HepG2 (cell line): ENCODE measurements around the gene MYO1C. TPM values are rescaled to one million over a fixed set of nuclear protein-coding genes. Genes with fewer than 3 reads are reported as not detected.
A peak's percentile ranks its signal among the peaks of the same experiment; 100 is the strongest.

ENCODE experiments used
- ATAC-seq: fragments of 200-7000 bp; cut with Tn5 transposase; 3 replicates; pipeline ENCODE4 v1.9.1; 2020; ENCODE audit warnings: mild to moderate bottlenecking, moderate library complexity
- BruUV-seq: library from RNA; stranded (reverse); fragments of 400-500 nt; replicated peaks from 2 replicates; lab custom pipeline; 2021; lab: Mats Ljungman, UMichigan
- CTCF ChIA-PET: fragments of 300-600 bp; formaldehyde crosslinking; extraction: SDS; loops from one replicate; lab custom pipeline; 2021; ENCODE audit warnings: low total read pairs, inconsistent platforms, low intra/inter-chr PET ratio; lab: Yijun Ruan, JAX
- POLR2A ChIA-PET: fragments of 350-600 bp; sonication (Branson Sonifier 250); formaldehyde crosslinking; loops from one replicate; lab custom pipeline; 2020; ENCODE audit warnings: antibody characterized with exemption, inconsistent platforms; lab: Yijun Ruan, JAX
- DNase-seq: peaks from one replicate; pipeline ENCODE4 v3.0.0-alpha.2; 2015; ENCODE audit warnings: low spot score
- FAIRE-seq: peaks from 3 replicates; lab custom pipeline; 2011; peaks lifted over from hg19 to GRCh38; lab: Jason Lieb, UNC
- H2AFZ ChIP-seq: one replicate; pipeline ENCODE4 v1.6.1; 2011; ENCODE audit warnings: low read length, inconsistent platforms
- H3K27ac ChIP-seq: fragments of 300-600 bp; 3 replicates; pipeline ENCODE4 v1.8.0; 2011; ENCODE audit warnings: mixed run types, mild to moderate bottlenecking, mixed read lengths, low read length, inconsistent platforms; ENCODE audit not compliant: insufficient read depth; ENCODE audit errors: extremely low read length
- H3K27me3 ChIP-seq, 2 experiments: fragments of 200-600 bp in 1 of 2; 2 replicates in 1 of 2; 3 replicates in 1 of 2; pipeline versions ENCODE4 v1.6.0 to v1.8.0; 2011; ENCODE audit warnings: low read length in 2 of 2, mild to moderate bottlenecking in 2 of 2, moderate library complexity in 2 of 2, inconsistent platforms in 1 of 2; ENCODE audit not compliant: insufficient read depth in 2 of 2, control insufficient read depth in 1 of 2
- H3K36me3 ChIP-seq, 2 experiments: fragments of 200-600 bp in 1 of 2; replicated peaks in 1 of 2; 2 replicates in 1 of 2; 3 replicates in 1 of 2; pipeline versions ENCODE4 v1.5.1 to v1.8.0; 2011; ENCODE audit warnings: low read length in 2 of 2, inconsistent platforms in 1 of 2; ENCODE audit not compliant: insufficient read depth in 2 of 2, control insufficient read depth in 1 of 2
- H3K4me1 ChIP-seq: 2 replicates; pipeline ENCODE4 v1.5.1; 2012; ENCODE audit warnings: low read length, inconsistent platforms; ENCODE audit not compliant: insufficient read depth
- H3K4me2 ChIP-seq: 2 replicates; pipeline ENCODE4 v1.6.0; 2011; ENCODE audit warnings: low read depth, low read length, inconsistent platforms
- H3K4me3 ChIP-seq, 3 experiments: fragments of 200-600 bp in 1 of 3; sonication (generic), shearing (Covaris generic) in 1 of 3; replicated peaks in 1 of 3; 2 replicates each; pipeline ENCODE4 v1.5.1; 2011 to 2016; ENCODE audit warnings: low read length in 3 of 3, inconsistent platforms in 2 of 3, low read depth in 2 of 3, mild to moderate bottlenecking in 2 of 3, control low read depth in 1 of 3, mixed read lengths in 1 of 3; ENCODE audit not compliant: insufficient read depth in 1 of 3
- H3K79me2 ChIP-seq: one replicate; pipeline ENCODE4 v1.6.1; 2011; ENCODE audit warnings: low read length, inconsistent platforms; ENCODE audit not compliant: insufficient read depth
- H3K9ac ChIP-seq: 2 replicates; pipeline ENCODE4 v1.6.0; 2011; ENCODE audit warnings: mild to moderate bottlenecking, low read depth, low read length, inconsistent platforms; ENCODE audit not compliant: insufficient read depth
- H3K9me3 ChIP-seq: 2 replicates; pipeline ENCODE4 v1.5.1; 2012; ENCODE audit warnings: mild to moderate bottlenecking, low read length
- H4K20me1 ChIP-seq: 2 replicates; pipeline ENCODE4 v1.6.0; 2011; ENCODE audit warnings: inconsistent platforms, mild to moderate bottlenecking, low read length, moderate library complexity; ENCODE audit not compliant: insufficient read depth
- AGO2 ChIP-seq: fragments of 200-400 bp; formaldehyde crosslinking; optimal IDR thresholded peaks from 2 replicates; pipeline ENCODE3; 2017; ENCODE audit warnings: mild to moderate bottlenecking, low read depth, low read length, moderate library complexity
- CSRNP2 ChIP-seq: sonication (generic); formaldehyde crosslinking; conservative IDR thresholded peaks from 2 replicates; pipeline ENCODE4 v1.8.0; 2022; ENCODE audit warnings: low read depth, missing genetic modification reagents
- EP300 ChIP-seq, 3 experiments: sonication (generic) in 1 of 3; formaldehyde crosslinking in 1 of 3; IDR thresholded peaks; 2 replicates each; pipeline versions ENCODE4 v1.5.1 to v1.6.1; 2011 to 2020; ENCODE audit warnings: low read depth in 2 of 3, low read length in 2 of 3, borderline replicate concordance in 1 of 3, improper control_type of control experiment in 1 of 3, mild to moderate bottlenecking in 1 of 3, missing genetic modification reagents in 1 of 3, moderate library complexity in 1 of 3
- ZNF24 ChIP-seq: fragments of 450-650 bp; IDR thresholded peaks from 2 replicates; pipeline ENCODE4 v1.6.1; 2017; ENCODE audit warnings: antibody characterized with exemption, mild to moderate bottlenecking
- WGBS: methylation state at CpG from one replicate; pipeline ENCODE4 v1.1.6; 2017; ENCODE audit warnings: low lambda C conversion rate; 5-methylcytosine and 5-hydroxymethylcytosine counted together
- in situ Hi-C: cut with HindIII; loops from 2 replicates; pipeline ENCODE4 v1.10.0; 2017; ENCODE audit warnings: low pct_unique_long_range_greater_than_20kb; ENCODE audit not compliant: extremely low pct_ligation_motif_present
- intact Hi-C: fragments of 100-400 bp; cut with micrococcal nuclease; formaldehyde crosslinking; loops from one replicate; pipeline ENCODE4 v1.10.0; 2022; ENCODE audit not compliant: unreplicated experiment
- polyA plus RNA-seq, 8 experiments: library from polyadenylated mRNA; depleted of rRNA in 3 of 8; stranded (reverse) in 7 of 8; unstranded in 1 of 8; fragments of >200 nt; fragmentation: Illumina TruSeq in 4 of 8; extraction: Trizol in 4 of 8; gene quantifications; 2 replicates each; pipeline versions ENCODE4 v1.2.1 to v1.2.3, GENCODE V29; 2011 to 2016; ENCODE audit warnings: low read depth in 4 of 8, missing spikeins in 1 of 8, mixed read lengths in 1 of 8; ENCODE audit not compliant: insufficient read depth in 1 of 8
- total RNA-seq, 5 experiments: library from RNA; depleted of rRNA; stranded (reverse); fragments of >200 nt; fragmentation: Illumina TruSeq; extraction: Trizol; gene quantifications; 2 replicates each; pipeline ENCODE4 v1.2.3, GENCODE V29; 2016; ENCODE audit warnings: low read depth in 1 of 5
- TF ChIP-seq, protein P1 (sequence below): sonication (generic); formaldehyde crosslinking; IDR thresholded peaks from 2 replicates; pipeline ENCODE4 v1.5.1; 2020; ENCODE audit warnings: mild to moderate bottlenecking, missing genetic modification reagents, moderate library complexity

MYO1C gene
- total and polyA plus RNA-seq, 2 of the 13 experiments (the other 11 are each of a cell fraction or from before 2014, with no cell fraction given), result 22.7 to 40.8 TPM

DNA sequence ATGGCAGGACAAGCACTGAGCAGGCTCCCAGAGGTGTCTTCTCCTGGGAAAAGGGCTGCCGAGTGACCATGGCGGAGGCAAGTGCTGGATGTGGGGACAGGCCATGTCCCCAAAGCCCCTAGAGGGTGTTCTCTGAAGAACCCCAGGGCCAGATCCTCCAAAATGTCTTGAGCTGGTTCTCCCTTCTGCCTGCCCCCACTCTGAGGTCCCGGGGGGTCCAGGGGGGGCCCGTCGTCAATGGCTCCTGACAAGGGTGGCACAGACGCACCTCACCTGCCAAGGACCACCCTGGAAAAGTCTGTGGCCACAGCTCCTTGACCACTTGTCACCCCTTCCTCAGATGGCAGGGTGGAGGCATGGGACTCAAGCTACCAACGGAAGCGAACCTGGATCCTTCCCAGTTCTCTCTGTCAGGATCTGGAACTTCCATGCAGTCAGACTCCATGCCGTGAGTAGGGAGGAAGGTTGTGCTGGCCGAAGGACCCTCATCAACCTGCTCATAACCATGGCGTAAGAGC, 2.3 kb upstream of the MYO1C start:
- in situ Hi-C loops (no loop called here), intact Hi-C loops (no loop called here)
- Histone ChIP-seq H3K27me3 (no peaks in the 10 kb centered on the region; a peak in 1 of 5 replicates), H3K79me2 (peaks cover 8% of the 10 kb centered on the region), H3K9me3 (no peaks in the 10 kb centered on the region), H3K4me3 (no peak overlapping the region), H3K4me2 (no peak overlapping the region), H4K20me1 (no peaks in the 10 kb centered on the region), H3K36me3 (no peaks in the 10 kb centered on the region), H3K9ac (no peak overlapping the region), H3K27ac (no peak overlapping the region), H3K4me1 (peaks cover 25% of the 10 kb centered on the region), H2AFZ (no peak overlapping the region)
- WGBS, result 71% methylated on average over 4 of the region's 11 CpGs
- ATAC-seq (no peak), DNase-seq (no peak), FAIRE-seq (no peak)
- ChIA-PET CTCF (no interaction called here), POLR2A (no interaction called here)
- BruUV-seq, result no TSS peak
- TF ChIP-seq, protein P1, sequence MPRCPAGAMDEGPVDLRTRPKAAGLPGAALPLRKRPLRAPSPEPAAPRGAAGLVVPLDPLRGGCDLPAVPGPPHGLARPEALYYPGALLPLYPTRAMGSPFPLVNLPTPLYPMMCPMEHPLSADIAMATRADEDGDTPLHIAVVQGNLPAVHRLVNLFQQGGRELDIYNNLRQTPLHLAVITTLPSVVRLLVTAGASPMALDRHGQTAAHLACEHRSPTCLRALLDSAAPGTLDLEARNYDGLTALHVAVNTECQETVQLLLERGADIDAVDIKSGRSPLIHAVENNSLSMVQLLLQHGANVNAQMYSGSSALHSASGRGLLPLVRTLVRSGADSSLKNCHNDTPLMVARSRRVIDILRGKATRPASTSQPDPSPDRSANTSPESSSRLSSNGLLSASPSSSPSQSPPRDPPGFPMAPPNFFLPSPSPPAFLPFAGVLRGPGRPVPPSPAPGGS (CRISPR knock-in tag), result no peak
- TF ChIP-seq AGO2, result peak; percentile 28

GRCh38 chr17:1494203-1494602, 1.7 kb upstream of the MYO1C start:
- ChIA-PET POLR2A (no interaction called here), CTCF (no interaction called here)
- TF ChIP-seq CSRNP2 (no peak), ZNF24 (no peak), EP300 (IDR thresholded peaks at IDR 0.05; ENCODE audit: low read depth in 2 of 2, low read length in 2 of 2) (no peak), EP300 (CRISPR knock-in tag; IDR thresholded peaks at IDR 0.05; ENCODE audit: borderline replicate concordance) (no peak)

More at GRCh38 chr17:1494203-1494602, 1.7 kb upstream of the MYO1C start:
- ATAC-seq (no peak), DNase-seq (no peak), FAIRE-seq (no peak)
- H3K79me2 ChIP-seq, result peaks cover 10% of the 10 kb centered on the region
- no peaks in the 10 kb centered on the region for H3K9me3 ChIP-seq
- H2AFZ ChIP-seq, result no peak overlapping the region
- H3K9ac ChIP-seq, result no peak overlapping the region
- H3K4me3 ChIP-seq, result no peak overlapping the region
- H3K4me1 ChIP-seq, result peaks cover 31% of the 10 kb centered on the region
- H3K4me2 ChIP-seq, result no peak overlapping the region
- intact Hi-C loops, result no loop called here
- H3K27ac ChIP-seq, result no peak overlapping the region
- BruUV-seq, result no TSS peak
- WGBS, result 95% methylated on average over 7 of the region's 7 CpGs
- H3K27me3 ChIP-seq, result no peaks in the 10 kb centered on the region; a peak in 1 of 5 replicates
- no peaks in the 10 kb centered on the region for H3K36me3 ChIP-seq
- in situ Hi-C loops, result no loop called here
- no peaks in the 10 kb centered on the region for H4K20me1 ChIP-seq
